Glutamatergic neuron (in vitro differentiated cells): ENCODE results near the gene CEP63. TPM values are rescaled to one million over a fixed set of nuclear protein-coding genes. Genes with fewer than 3 reads are reported as not detected.

Experiments
- DNase-seq: peaks from one replicate; pipeline ENCODE4 v3.0.0; 2022
- H3K27ac Mint-ChIP-seq: one replicate; pipeline ENCODE4 v1.8.0; 2020; ENCODE audit warnings: mild to moderate bottlenecking, mixed read lengths, inconsistent platforms; ENCODE audit not compliant: unreplicated experiment
- H3K27me3 Mint-ChIP-seq: one replicate; pipeline ENCODE4 v1.8.0; 2020; ENCODE audit warnings: mild to moderate bottlenecking, moderate library complexity, mixed read lengths, inconsistent platforms; ENCODE audit not compliant: unreplicated experiment
- H3K36me3 Mint-ChIP-seq: one replicate; pipeline ENCODE4 v1.8.0; 2020; ENCODE audit warnings: mild to moderate bottlenecking, mixed read lengths, inconsistent platforms; ENCODE audit not compliant: unreplicated experiment
- H3K4me1 Mint-ChIP-seq: one replicate; pipeline ENCODE4 v1.8.0; 2020; ENCODE audit warnings: mild to moderate bottlenecking, low read depth, mixed read lengths, inconsistent platforms; ENCODE audit not compliant: unreplicated experiment
- H3K4me3 Mint-ChIP-seq: one replicate; pipeline ENCODE4 v1.8.0; 2020; ENCODE audit warnings: mild to moderate bottlenecking, mixed read lengths, inconsistent platforms; ENCODE audit not compliant: unreplicated experiment
- H3K9me3 Mint-ChIP-seq: one replicate; pipeline ENCODE4 v1.8.0; 2020; ENCODE audit warnings: mild to moderate bottlenecking, moderate library complexity, mixed read lengths, inconsistent platforms; ENCODE audit not compliant: unreplicated experiment
- total RNA-seq: library from RNA; stranded (reverse); fragmentation: NEBNext Ultra II Directional; extraction: Animal tissue kit (Norgen Biotek cat#: 25700); gene quantifications from one replicate; pipeline ENCODE4 v1.2.1, GENCODE V29; 2021; ENCODE audit not compliant: unreplicated experiment
- TF ChIP-seq, protein P1 (sequence below): fragments of 200-600 bp; sonication (generic); IDR thresholded peaks from one replicate; pipeline ENCODE4 v1.5.0; 2021; ENCODE audit not compliant: partially characterized antibody, unreplicated experiment

Gene CEP63
- total RNA-seq, 1 donor from 2014 or later: 37.8 TPM

DNA sequence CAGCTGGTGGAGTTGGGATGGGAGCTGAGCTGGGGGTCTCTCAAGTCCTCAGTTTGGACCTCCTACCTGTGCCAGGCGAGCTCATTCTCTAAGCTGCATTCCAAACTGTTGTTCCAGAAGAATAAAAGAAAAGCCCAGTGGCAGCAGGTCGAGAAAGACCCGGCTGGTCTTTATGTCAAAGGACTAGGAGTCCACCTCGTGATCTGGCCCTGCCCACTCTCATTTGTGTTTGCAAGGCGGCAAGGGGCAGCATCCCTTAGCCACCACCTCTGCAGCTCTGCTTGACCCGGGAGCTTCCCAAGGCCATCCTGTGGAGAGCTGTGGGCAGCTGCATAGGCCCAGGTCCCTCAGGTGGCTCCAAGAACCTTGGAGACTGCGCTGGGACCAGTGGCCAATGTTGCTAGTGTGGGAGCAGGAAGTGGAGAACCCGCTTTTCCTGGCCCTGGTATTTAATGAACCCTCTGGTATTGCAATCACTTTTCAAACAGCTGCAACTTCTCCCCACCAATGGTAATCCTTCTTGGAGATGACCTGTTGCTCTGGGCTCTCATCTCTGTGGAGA lies 134.1 kb downstream of the CEP63 start:
- peaks cover 5% of the 10 kb centered on the region for H3K36me3 Mint-ChIP-seq
- H3K27ac Mint-ChIP-seq: no peak overlapping the region
- H3K4me1 Mint-ChIP-seq: peaks cover 9% of the 10 kb centered on the region
- no peak for DNase-seq
- H3K27me3 Mint-ChIP-seq: peaks cover 3% of the 10 kb centered on the region
- H3K9me3 Mint-ChIP-seq: peaks cover 6% of the 10 kb centered on the region
- no peak overlapping the region for H3K4me3 Mint-ChIP-seq
- TF ChIP-seq, protein P1, sequence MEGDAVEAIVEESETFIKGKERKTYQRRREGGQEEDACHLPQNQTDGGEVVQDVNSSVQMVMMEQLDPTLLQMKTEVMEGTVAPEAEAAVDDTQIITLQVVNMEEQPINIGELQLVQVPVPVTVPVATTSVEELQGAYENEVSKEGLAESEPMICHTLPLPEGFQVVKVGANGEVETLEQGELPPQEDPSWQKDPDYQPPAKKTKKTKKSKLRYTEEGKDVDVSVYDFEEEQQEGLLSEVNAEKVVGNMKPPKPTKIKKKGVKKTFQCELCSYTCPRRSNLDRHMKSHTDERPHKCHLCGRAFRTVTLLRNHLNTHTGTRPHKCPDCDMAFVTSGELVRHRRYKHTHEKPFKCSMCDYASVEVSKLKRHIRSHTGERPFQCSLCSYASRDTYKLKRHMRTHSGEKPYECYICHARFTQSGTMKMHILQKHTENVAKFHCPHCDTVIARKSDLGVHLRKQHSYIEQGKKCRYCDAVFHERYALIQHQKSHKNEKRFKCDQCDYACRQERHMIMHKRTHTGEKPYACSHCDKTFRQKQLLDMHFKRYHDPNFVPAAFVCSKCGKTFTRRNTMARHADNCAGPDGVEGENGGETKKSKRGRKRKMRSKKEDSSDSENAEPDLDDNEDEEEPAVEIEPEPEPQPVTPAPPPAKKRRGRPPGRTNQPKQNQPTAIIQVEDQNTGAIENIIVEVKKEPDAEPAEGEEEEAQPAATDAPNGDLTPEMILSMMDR: no peak

DNA sequence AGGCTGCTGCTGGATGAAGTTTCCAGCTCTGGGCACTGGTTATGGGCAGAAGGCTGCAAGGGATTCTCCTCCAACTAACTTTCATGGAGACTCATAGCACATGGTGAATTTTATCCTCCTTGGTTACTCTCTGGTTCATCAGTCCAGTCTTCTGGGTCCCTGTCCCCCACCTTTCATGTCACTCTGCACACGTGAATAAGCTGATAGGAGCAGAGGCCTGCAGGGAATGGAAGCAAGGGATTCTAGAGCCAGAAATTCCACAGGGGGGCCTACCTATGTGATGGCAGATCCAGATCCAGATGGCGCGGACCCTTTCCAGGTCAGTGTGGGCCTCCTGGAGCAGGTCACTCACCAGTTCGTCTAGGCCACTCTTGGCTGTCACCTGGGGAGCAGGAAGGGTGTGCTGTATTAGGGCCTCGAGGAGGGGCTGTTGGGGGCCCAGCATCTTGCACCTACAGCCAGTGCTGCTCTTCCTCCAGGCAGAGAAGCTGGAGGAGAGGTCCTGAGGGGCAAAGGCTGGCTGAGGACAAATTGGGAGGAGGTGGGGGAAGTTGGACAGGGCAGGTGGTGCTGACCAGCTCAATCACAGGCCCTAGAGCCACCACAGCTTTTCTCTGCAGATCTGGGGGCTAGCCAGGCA lies 134.7 kb downstream of the CEP63 start:
- no peak overlapping the region for H3K27ac Mint-ChIP-seq
- H3K27me3 Mint-ChIP-seq: peaks cover 3% of the 10 kb centered on the region
- peaks cover 9% of the 10 kb centered on the region for H3K4me1 Mint-ChIP-seq
- no peak for DNase-seq
- TF ChIP-seq, protein P1: no peak
- H3K4me3 Mint-ChIP-seq: no peak overlapping the region
- H3K36me3 Mint-ChIP-seq: peaks cover 5% of the 10 kb centered on the region
- H3K9me3 Mint-ChIP-seq: peaks cover 6% of the 10 kb centered on the region

DNA sequence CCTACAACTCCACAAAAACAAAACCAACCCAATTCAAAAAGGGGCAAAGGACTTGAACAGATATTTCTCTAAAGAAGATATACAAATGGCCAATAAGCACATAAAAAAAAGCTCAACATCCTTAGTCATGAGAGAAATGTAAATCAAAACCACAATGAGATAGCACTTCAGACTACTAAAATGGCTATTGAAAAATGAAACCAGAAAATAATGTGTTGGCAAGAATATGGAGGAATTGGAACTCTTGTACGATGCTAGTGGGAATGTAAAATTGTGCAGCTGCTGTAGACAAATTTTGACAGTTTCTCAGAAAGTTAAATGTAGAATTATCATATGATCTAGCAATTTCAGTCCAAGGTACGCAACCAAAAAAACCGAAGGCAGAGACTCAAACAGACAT lies 136.0 kb downstream of the CEP63 start:
- Mint-ChIP-seq H3K27ac (no peak overlapping the region), H3K27me3 (peaks cover 3% of the 10 kb centered on the region), H3K9me3 (peaks cover 6% of the 10 kb centered on the region), H3K36me3 (peaks cover 5% of the 10 kb centered on the region), H3K4me1 (peaks cover 9% of the 10 kb centered on the region), H3K4me3 (no peak overlapping the region)
- no peak for DNase-seq
- TF ChIP-seq, protein P1: no peak

DNA sequence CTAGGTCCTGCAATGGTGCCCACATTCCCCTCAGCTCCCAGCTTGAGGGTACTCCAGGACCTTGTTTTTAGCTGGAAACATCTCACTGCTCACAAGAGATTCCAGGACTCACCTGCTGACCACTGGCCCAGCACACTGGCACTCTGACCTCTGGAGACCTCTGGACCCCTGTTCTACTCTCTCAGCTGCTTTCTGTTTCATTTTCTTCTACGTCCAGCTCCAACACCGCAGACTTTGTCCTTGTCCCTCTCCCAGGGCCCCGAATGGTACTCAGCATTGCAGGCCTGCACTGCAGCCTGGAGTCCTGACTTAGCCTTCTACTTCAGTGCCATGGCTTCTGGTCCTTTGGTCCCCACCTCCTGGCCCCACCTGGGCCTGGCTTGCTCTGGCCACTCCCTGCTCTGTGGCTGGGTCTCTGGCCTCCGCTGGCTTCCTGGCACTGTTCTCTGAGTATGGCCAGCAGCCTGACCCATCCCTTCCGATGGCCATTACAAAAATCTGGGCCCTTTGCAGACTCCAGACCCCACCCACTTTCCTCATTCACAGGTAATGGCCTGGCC lies 137.0 kb downstream of the CEP63 start:
- Mint-ChIP-seq H3K4me3 (no peak overlapping the region), H3K27me3 (no peaks in the 10 kb centered on the region), H3K9me3 (peaks cover 4% of the 10 kb centered on the region), H3K36me3 (peaks cover 5% of the 10 kb centered on the region), H3K27ac (no peak overlapping the region), H3K4me1 (peaks cover 8% of the 10 kb centered on the region)
- TF ChIP-seq, protein P1: no peak
- no peak for DNase-seq

DNA sequence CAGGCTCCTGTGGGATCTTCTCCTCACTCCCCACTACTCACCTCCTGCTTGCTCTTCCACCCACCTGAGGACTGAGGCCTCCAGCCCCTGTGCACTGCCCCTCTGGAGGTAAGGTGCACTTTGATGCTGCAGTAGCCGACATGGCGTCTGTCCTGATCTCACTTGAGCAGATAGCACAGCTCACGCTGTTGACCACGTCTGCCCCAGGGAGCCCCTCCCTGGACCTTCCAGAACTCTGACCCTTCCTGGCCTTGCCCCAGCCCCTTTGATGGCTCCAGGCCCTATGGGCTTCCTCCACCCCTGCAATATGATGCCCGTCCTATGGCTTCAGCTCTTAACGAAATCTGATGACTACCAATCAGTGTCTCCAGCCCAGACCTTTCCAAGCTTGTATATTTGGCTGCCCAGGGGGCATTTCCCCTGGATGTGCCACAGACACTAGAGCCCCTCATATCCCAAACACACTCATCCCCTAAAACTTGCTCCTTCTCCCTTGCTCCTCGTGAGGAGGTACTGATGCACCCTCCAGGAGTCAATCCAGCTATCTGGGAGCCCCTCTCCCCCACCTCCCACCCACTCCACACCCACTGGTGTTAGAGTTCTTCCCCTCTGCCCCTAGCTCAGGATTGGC lies 137.9 kb downstream of the CEP63 start:
- Mint-ChIP-seq H3K4me1 (peaks cover 4% of the 10 kb centered on the region), H3K36me3 (peaks cover 5% of the 10 kb centered on the region), H3K9me3 (peaks cover 4% of the 10 kb centered on the region), H3K27me3 (no peaks in the 10 kb centered on the region), H3K4me3 (no peak overlapping the region), H3K27ac (no peak overlapping the region)
- TF ChIP-seq, protein P1: no peak
- no peak for DNase-seq
